Effector memory CD4-positive, alpha-beta T cell (primary cell): ENCODE measurements around the gene IGF2BP2.

ENCODE experiments used
- DNase-seq, 3 donors: peaks; one replicate each; pipeline ENCODE4 v3.0.0-alpha.2; 2020
- H3K27ac ChIP-seq: 2 replicates; pipeline ENCODE4 v1.7.0; 2013; ENCODE audit warnings: mild to moderate bottlenecking, low read length, moderate library complexity; ENCODE audit not compliant: insufficient read depth, poor library complexity, severe bottlenecking
- H3K27me3 ChIP-seq: replicated peaks from 2 replicates; pipeline ENCODE4 v1.7.0; 2013; ENCODE audit warnings: mild to moderate bottlenecking, low read length; ENCODE audit not compliant: insufficient read depth, control insufficient read depth, poor library complexity, severe bottlenecking
- H3K36me3 ChIP-seq: 2 replicates; pipeline ENCODE4 v1.7.0; 2013; ENCODE audit warnings: mild to moderate bottlenecking, low read length, moderate library complexity; ENCODE audit not compliant: control insufficient read depth, insufficient read depth
- H3K4me1 ChIP-seq: 2 replicates; pipeline ENCODE4 v1.7.0; 2013; ENCODE audit warnings: low read length, mild to moderate bottlenecking; ENCODE audit not compliant: control insufficient read depth, insufficient read depth, poor library complexity, severe bottlenecking
- H3K4me3 ChIP-seq: 2 replicates; pipeline ENCODE4 v1.7.0; 2013; ENCODE audit warnings: low read length, low read depth, mild to moderate bottlenecking; ENCODE audit not compliant: insufficient read depth, poor library complexity, severe bottlenecking
- H3K9me3 ChIP-seq: 2 replicates; pipeline ENCODE4 v1.7.0; 2013; ENCODE audit warnings: mild to moderate bottlenecking, low read length, moderate library complexity; ENCODE audit not compliant: control insufficient read depth

The IGF2BP2 gene

GRCh38 chr3:185727873-185728272 lies 97.0 kb downstream of the IGF2BP2 start:
- H3K27me3 ChIP-seq, result no peaks in the 10 kb centered on the region
- H3K27ac ChIP-seq, result no peak overlapping the region
- H3K4me1 ChIP-seq, result no peaks in the 10 kb centered on the region
- no peaks in the 10 kb centered on the region for H3K36me3 ChIP-seq
- H3K9me3 ChIP-seq, result no peaks in the 10 kb centered on the region
- no peak overlapping the region for H3K4me3 ChIP-seq
- no peak for DNase-seq

- no peaks in the 10 kb centered on the region for H3K4me1 ChIP-seq
These were observed 98.4 kb downstream of the IGF2BP2 start for GRCh38 chr3:185726254-185726967.

GRCh38 chr3:185724761-185725160 lies 100.1 kb downstream of the IGF2BP2 start:
- H3K9me3 ChIP-seq, result no peaks in the 10 kb centered on the region
- no peaks in the 10 kb centered on the region for H3K36me3 ChIP-seq
- H3K4me3 ChIP-seq, result no peak overlapping the region
- no peak overlapping the region for H3K27ac ChIP-seq
- H3K27me3 ChIP-seq, result no peaks in the 10 kb centered on the region
- DNase-seq, result no peak
- no peaks in the 10 kb centered on the region for H3K4me1 ChIP-seq

More at GRCh38 chr3:185726254-185726967, 98.4 kb downstream of the IGF2BP2 start:
- no peak overlapping the region for H3K4me3 ChIP-seq
- no peak overlapping the region for H3K27ac ChIP-seq
- H3K36me3 ChIP-seq, result no peaks in the 10 kb centered on the region
- DNase-seq, result no peak
- no peaks in the 10 kb centered on the region for H3K27me3 ChIP-seq
- no peaks in the 10 kb centered on the region for H3K9me3 ChIP-seq

- no peaks in the 10 kb centered on the region for H3K9me3 ChIP-seq
- no peak overlapping the region for H3K4me3 ChIP-seq
- no peaks in the 10 kb centered on the region for H3K36me3 ChIP-seq
- no peak overlapping the region for H3K27ac ChIP-seq
- DNase-seq, result no peak
- no peaks in the 10 kb centered on the region for H3K27me3 ChIP-seq
- H3K4me1 ChIP-seq, result no peaks in the 10 kb centered on the region
These were observed 100.6 kb downstream of the IGF2BP2 start for GRCh38 chr3:185724251-185724650.

GRCh38 chr3:185722881-185723280 lies 102.0 kb downstream of the IGF2BP2 start:
- no peaks in the 10 kb centered on the region for H3K36me3 ChIP-seq
- no peaks in the 10 kb centered on the region for H3K27me3 ChIP-seq
- H3K27ac ChIP-seq, result no peak overlapping the region
- no peak for DNase-seq
- H3K9me3 ChIP-seq, result no peaks in the 10 kb centered on the region
- no peak overlapping the region for H3K4me3 ChIP-seq
- no peaks in the 10 kb centered on the region for H3K4me1 ChIP-seq

GRCh38 chr3:185721970-185722369 lies 102.9 kb downstream of the IGF2BP2 start:
- no peak overlapping the region for H3K27ac ChIP-seq
- H3K27me3 ChIP-seq, result no peaks in the 10 kb centered on the region
- no peaks in the 10 kb centered on the region for H3K4me1 ChIP-seq
- no peaks in the 10 kb centered on the region for H3K36me3 ChIP-seq
- H3K9me3 ChIP-seq, result no peaks in the 10 kb centered on the region
- no peak for DNase-seq
- H3K4me3 ChIP-seq, result no peak overlapping the region

- H3K4me3 ChIP-seq, result no peak overlapping the region
- H3K4me1 ChIP-seq, result no peaks in the 10 kb centered on the region
- no peaks in the 10 kb centered on the region for H3K9me3 ChIP-seq
- H3K36me3 ChIP-seq, result no peaks in the 10 kb centered on the region
- DNase-seq, result no peak
- no peaks in the 10 kb centered on the region for H3K27me3 ChIP-seq
- no peak overlapping the region for H3K27ac ChIP-seq
These were observed 104.5 kb downstream of the IGF2BP2 start for GRCh38 chr3:185720326-185720725.

- no peaks in the 10 kb centered on the region for H3K27me3 ChIP-seq
- no peaks in the 10 kb centered on the region for H3K9me3 ChIP-seq
- H3K36me3 ChIP-seq, result no peaks in the 10 kb centered on the region
- no peak overlapping the region for H3K27ac ChIP-seq
- DNase-seq, result no peak
- no peaks in the 10 kb centered on the region for H3K4me1 ChIP-seq
- H3K4me3 ChIP-seq, result no peak overlapping the region
These were observed 105.9 kb downstream of the IGF2BP2 start for GRCh38 chr3:185718736-185719593.

GRCh38 chr3:185717627-185718402 lies 107.0 kb downstream of the IGF2BP2 start:
- H3K27ac ChIP-seq, result no peak overlapping the region
- H3K36me3 ChIP-seq, result no peaks in the 10 kb centered on the region
- no peak for DNase-seq
- no peaks in the 10 kb centered on the region for H3K4me1 ChIP-seq
- no peak overlapping the region for H3K4me3 ChIP-seq
- no peaks in the 10 kb centered on the region for H3K27me3 ChIP-seq
- no peaks in the 10 kb centered on the region for H3K9me3 ChIP-seq
